GM18499 (cell line): Measurements from ENCODE around the gene PGC.

Experiments used
- ATAC-seq: cut with Tn5 transposase; IDR thresholded peaks from one replicate; pipeline ENCODE4 v1.9.1; 2021; ENCODE audit warnings: moderate number of reproducible peaks; ENCODE audit not compliant: insufficient read depth, unreplicated experiment

PGC gene

DNA sequence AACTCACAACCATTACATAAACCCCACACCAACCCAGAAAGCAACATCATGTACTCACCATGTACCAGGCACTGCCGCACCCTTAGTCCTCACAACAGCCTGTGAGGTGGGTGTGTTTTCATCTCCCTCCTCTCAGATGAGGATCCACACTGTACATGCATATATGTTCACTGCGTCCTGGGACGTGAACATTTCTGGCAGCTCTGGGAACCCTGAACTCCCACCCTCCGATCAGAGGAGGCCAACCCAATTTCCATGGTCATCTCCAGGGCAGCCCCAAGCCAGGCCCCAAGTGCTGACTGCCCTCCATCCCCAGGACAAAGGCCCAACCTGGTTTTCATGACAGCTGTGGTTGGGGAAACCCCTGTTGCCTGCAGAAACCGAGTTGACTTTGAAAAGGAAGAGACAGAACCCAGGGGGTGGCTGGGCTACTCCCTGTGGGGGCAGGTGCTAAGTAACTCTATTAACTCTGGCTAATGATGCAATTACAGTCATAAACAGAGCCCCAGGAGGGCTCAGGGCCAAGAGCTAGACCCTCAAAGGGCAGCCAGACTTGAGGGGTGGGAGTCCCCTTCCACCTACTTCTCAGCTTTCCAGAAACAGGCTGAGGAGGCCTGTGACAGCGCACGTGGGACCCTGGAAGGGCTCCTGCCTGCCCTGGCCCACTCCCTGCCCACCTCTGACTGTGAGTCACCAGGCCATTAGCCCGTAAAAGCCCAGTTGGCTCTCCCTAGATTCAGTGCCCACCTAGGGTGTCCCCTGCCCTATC lies 14.4 kb downstream of the PGC start:
- no peak for ATAC-seq

DNA sequence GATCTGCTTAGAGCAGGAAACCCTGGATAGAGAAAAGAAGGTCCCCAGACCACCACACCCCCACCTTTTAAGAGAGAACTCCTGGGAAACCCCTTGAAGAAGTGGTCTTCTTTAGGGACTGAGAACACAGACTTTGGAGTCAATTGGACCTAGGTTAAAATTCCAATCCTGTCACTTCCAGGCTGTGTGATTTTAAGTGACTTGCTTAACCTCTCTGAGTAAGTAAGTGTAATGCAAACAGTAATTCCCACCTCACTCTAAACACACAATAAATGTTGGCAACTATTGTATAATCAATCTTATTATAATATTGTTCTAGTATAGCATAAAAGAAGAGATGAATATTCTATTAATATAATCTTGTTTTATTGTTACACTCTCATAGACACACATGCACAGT lies 15.0 kb downstream of the PGC start:
- no peak for ATAC-seq

DNA sequence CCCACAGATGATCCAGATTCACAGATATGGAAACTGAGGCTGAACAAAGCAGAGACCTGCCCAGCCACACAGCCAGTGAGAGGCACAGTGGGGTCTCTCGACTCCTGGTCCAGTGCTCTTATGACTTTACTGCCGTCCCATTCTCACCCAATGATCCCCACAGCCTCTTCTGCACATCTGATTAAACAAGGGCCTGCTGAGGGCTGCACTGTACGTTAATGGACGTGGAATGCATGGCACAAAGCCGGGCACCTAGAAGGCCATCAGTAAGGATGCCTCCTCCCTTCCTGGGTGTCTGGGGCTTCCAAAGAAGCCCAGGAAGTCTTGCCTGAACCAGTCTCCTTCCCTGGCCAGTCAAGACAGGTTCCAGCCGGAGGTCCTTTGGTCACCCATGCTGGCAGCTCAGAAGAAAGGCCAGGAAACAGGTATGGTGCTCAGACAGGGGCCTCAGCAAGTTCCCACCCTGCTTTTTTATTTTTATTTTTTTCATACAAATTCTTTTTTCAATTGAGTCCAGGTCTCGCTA lies 15.6 kb downstream of the PGC start:
- ATAC-seq, result no peak

DNA sequence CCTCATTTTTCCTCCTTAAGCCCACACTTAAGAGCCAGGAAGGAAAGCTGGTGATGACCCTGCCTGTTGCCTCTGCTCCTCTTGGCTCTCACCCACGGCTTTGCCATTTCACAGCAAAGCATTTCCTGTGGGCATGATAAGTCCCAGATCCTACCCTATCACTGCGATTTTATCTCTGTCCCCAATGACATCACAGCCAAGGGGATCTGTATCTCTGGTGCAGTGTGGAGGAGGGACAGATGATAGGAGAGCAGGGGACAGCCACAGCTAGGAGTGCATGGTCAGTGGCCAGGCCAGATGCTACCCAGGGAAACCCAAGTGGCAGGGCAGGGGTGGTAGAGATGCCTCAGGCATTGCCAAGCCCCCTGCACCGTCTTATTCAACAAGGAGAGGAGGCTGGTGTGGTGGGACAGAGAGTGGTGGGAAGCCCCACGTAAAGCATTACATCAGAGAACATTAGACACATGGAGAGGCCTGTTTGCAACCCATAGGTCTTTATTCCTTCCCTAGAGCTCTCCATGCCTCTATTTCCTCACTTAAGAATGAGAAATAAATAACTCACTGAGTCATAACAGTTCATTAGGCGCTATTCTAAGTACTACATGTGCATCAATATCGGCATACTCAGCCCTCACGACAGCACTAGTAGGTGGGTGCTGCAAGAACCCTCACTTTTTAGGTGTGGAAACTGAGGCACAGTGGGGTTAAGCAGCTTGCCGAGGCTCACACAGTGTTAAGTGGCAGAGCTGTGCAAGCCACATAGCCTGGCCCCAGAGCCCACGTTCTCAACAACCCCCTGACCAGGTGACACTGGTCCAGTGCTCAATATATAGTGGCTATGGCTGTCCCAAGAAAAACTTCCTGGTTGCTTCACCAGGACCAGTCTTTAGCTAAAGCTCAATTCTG lies 16.4 kb downstream of the PGC start:
- ATAC-seq, result no peak

DNA sequence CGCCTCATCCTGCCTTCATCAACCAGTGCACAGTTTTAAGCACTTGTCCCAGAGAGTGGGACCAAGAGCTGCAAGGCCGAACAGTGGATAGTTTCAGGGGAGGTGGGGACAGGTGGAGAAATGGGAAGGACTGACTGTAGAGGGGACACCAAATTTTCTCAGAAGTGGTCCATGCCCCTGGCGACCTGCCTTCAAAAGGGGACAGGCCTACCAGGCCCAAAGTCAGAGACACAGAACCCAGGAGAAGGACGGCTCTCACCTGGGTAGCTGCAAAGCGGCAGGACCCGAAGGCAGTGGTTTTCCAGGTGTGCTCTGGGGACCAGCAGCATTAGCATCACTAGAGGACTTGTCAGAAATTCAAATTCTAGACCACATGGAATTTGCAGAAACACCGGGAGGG lies 17.6 kb downstream of the PGC start:
- ATAC-seq, result no peak

DNA sequence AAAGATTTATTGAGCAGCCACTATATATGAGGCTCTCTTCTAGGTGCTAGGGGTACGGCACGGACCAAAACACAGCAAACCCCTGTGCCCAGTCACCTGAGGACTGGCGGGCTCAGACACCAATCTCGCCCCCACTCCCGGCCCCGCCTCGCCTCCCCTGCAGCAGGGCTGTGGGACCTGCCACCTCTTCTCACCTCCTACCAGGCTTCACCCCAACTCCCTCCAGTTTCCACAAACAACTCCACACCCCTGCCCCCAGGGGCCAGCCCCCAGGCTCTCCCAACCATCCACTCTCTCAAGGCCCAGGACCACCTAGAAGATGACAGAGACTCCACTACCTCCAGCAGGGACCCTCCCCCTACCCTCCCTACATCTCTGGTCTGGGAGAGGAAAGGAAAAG lies 18.2 kb downstream of the PGC start:
- no peak for ATAC-seq

DNA sequence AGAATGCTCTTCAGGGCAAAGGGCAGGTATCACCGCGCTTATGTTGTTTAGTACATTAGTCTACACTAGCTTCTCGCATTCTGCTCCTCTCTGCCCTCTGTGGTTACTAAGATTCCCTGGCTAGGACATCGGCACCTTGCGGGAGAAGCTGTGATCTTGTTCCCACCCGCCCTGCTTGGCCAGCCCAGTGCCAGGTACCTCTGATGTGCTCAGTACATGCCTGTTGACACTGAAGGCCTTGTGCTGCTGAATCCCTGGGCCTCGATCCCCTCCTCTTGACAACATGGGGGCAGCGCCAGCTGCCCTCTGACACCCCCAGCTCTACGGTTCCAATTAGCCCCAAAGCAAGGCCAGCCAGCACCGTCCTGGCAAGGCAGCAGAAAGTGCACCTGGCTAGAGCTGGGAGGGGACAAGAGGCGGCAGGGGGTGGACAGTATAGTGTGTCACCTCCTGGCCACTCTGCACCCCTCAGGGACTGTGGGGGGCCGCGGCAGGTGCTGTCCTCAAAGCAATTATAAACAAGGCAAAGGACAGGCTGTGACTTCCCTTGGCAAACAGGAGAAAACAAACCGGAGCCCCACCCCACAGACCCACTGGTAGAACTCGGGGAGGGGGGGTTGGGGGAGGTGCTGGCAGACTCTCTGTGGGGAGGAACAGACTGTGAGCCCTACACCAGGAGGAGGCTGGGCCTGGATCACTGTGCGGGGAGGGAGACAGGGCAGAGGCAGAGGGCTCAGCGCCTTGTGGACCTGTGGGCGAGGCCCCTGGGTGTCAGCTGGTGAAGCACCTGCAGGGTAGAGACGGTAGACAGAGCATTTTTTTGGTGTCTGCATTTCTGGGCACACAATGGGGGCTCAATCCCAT lies 18.9 kb downstream of the PGC start:
- no peak for ATAC-seq

DNA sequence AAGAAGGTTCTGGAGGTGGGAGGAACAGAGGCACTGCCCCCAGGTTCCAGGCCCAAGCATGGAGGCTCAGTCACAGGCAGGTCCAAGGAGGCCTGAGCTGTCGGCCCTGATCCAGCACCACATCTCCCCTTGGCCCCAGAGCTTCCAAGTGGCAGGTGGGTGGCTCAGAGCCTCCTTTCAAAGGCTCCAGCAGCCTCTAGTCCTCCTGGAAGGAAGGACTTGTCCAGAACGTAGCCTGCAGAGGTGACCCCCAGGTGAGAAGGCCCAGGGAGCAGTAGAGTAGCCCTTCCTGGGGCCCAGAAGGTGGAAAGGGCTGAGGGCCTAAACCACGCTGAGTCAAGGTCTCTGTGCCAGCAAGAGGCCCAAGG lies 19.5 kb downstream of the PGC start:
- no peak for ATAC-seq

DNA sequence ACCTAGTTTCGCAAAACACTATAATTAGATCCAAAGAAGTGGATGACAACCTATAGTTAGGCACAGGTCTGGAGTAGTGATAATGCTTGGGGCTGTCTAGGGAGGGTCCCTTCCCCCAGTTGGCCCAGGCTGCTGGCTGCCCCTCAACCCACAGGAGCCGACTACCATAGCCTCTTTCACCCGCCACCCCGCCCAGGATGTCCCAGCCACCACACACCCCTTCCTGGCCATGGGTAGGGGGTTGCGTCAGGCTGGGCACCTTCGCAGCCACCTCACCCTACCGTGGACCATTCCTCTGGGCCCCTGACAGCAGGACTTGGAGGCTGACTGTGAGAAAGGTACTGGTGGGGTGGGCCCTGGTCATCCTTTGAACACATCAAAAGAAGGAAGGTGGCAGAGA lies 20.3 kb downstream of the PGC start:
- ATAC-seq, result no peak

DNA sequence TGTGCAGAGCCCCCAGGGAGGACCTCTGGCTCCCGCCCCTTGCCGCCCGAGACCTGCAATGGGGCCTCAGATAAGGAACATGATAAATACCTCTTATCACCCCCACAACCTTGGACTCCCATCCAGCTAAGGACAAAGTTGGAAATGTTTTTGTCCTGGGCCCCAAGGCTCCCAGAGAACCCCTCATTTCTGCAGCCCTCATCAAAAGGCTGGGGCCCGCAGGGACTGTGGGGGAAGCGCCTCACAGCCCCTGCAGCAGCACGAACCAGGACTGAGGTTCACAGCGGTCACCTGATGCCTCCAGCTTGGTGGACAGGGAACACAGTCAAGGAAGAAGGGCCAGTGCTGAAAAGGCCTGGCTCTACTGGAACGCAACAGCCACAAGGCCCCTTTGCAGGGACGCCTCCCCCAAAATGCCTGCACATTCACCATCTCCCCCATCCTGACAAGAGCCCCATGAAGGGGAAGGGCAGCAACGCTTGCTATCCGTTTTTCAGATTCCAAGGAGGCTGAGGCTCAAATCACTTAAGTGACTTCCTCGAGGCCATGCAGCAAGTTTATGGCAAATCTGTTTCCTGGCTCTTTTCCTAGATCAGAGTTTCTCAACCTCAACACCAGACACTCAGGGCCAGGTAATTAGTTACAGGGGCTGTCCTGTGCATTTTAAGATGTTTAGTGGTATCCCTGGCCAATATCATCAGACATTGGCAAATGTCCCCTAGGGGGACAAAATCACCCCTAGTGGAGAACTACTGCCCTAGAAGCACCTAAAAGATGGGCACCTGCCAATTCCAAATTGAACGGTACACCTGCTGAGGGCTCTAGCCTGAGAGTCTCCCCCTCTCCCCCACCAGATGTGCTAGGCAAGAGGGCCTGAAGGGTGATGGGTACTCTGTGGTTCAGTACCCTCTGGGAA lies 22.4 kb downstream of the PGC start:
- no peak for ATAC-seq

DNA sequence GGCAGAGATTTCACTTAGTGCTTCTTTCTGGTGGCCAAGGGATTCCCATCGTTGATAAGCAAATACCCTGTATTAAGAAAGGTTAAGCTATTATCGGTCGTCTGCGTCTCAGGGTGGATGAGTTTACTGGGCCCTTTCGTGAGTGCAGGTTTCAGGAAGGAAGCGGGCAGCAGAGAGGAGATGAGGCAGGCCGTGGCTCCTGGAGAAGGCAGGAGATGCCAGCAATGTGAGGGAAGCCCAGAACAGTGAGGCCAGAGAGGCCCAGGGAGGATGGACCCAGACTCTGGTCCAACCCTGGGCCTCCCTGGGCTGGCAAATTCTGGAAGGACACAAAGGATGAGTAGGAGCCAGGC lies 23.0 kb downstream of the PGC start:
- ATAC-seq, result no peak

DNA sequence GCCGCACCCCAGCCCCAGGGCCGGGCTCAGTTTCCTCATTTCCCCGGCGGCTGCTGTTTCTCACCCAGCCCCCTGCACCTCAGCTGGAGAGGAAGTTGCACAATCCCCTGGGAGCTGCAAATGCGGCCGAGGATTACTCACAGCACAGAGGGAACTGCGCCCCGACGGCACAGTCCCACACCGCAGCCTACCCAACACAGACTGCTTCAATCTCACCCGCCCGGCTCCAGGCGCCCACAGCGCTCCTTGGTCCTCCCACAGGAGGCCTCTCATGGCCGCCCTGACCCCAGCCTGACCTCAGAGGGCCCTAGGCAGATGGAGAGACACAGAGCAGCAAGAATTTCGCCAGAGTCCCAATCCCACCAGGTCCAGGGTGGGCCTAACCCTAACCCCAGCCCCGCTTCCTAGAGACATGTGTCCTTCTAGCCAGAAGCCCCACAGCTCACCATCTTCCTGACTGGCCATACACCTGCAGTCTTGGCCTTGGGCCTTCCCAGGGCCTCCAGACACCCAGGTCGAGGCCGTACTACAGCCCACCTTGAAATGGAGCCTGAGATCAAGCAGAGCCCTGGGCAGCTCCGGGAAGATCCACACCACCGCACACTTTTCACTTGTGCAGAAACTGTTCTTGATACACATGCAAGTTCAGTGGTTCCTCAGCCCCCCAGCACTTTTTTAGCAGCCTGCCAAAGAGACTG lies 23.5 kb downstream of the PGC start:
- peak; percentile 51 for ATAC-seq

DNA sequence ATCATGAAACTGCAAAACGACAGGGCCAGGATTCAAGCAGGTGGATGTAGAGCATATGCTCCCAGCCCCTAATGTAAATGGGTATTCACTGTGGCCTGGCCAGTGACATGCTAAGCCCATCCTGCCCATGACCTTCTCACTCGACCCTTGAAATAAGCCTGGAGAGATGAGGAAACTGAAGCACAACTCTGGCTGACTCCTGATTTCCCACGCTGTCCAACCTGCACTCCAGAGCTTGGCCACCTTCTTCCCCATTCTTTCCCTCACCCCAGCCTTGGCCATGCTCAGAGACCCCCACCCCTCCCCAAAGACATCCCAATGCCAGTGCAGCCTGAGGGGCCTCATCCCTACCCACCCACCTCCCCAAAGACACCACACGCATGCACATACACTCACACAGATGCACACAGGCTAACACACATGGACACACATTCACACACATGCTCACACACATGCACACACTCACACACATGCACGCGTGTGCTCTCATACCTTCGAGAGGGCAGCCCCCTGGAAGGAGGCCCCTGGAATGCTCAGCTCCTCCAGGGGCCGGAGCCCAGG lies 24.1 kb downstream of the PGC start:
- ATAC-seq, result no peak

DNA sequence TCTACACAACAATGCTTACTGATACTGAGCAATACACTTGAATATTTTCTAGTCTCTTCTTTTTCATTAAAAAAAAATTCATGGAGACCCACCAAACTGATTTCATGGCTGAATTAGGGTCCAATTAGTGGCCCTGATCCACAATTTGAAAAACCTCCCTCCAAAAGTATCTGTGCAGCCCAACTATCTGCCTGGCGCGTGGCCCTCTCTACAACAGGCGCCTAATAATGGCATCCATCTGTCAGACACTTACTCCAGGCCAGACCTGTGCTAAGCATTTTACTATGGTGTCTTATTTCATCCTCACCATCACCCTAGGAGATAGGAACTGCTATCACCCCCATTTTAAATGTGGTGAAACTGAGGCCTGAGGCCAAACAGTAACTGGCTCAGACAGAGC lies 25.8 kb downstream of the PGC start:
- ATAC-seq, result no peak

DNA sequence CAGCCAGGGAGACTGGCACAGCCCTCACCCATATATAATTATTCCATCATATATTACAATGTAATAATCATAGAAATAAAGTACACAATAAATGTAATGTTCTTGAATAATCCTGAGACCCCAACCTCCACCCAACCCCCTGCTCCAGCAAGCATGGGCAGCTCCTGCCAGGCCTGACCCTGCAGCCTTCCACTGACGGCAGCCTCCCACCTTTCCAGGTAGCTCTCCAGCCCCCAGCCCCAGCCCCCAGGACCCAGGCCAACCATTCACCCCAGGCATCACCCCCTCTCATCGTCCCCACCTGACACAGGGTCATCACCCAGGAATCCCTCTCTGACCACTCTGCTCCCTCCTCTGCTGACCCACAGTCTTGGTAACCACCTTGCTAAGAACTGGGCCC lies 26.4 kb downstream of the PGC start:
- ATAC-seq, result no peak

DNA sequence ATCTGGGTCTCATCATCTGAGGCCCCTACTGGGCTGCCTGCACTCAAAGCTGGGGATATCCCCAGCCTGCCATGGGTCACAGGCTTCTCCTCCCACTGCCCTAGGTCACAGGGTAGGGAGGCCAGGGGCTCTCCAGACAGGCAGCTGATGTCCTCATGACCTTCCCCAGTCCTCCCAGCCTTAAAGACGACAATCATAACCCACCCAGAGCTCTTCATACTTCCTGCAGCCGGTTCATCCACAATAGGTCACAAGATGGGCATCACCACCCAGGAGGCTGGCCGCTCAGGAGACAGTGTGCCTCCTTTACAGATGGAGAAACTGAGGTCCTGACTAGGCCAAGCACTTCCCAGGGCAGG lies 27.0 kb downstream of the PGC start:
- ATAC-seq, result no peak

DNA sequence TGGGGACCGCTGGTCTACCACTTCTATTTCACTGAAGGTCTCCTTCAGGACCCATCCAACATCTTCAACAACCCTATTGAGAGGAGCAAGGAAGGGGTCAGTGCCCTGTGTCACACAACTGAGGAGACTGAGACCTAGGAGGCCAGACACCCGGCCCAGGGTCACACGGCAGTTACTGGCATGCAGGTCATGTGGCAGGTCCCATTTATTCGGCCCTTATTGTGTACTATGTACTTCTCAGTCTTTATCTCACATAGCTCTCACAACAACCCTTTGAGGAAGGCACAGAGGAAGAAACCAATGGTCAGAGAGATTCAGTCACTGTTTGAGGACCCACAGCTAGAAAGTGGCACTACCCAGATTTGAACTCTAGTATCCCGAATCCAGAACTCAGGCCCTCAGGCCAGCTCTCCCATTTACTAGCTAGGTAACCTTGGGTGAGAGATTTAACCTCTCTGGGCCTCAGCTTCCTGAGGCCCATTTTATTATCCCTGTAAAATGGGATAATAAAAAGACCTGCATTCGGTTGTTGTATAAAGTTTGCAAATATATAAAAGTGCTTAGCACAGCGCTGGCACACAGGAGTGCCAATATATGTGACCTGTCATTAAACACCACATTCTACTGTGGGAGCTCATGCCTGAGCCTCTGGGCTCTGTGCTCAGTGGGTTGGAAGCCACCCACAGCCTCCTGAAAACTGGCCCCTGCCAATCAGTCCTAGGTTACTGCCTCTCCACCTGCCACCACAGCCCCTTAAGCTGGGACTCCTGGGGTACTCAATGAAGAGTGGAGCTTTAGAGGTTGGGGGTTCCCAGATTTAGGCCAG lies 27.5 kb downstream of the PGC start:
- ATAC-seq, result no peak

DNA sequence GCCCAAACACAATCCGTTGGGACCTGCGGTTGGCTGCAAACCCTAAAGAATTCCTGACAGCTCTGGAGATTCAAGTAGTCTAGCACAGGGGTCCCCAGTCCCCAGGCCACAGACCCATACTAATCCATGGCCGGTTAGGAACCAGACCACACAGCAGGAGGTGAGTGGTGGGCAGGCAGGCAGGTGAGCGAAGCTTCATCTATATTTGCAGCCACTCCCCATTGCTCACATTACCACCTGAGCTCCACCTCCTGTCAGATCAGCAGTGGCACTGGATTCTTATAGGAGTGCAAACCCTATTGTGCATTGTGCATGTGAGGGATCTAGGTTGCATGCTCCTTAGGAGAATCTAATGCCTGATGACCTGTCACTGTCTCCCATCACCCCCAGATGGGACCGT lies 28.4 kb downstream of the PGC start:
- ATAC-seq, result no peak
